GM12878 (cell line): ENCODE measurements around the gene PYGB. TPM values are rescaled to one million over a fixed set of nuclear protein-coding genes. Genes with fewer than 3 reads are reported as not detected.
A peak's percentile ranks its signal among the peaks of the same experiment; 100 is the strongest.

ENCODE experiments used
- ATF7 ChIP-seq: fragments of 450-650 bp; IDR thresholded peaks from 2 replicates; pipeline ENCODE4 v1.6.1; 2016; ENCODE audit warnings: low read depth, mild to moderate bottlenecking
- BMI1 ChIP-seq: fragments of 450-650 bp; IDR thresholded peaks from 2 replicates; pipeline ENCODE4 v1.6.1; 2016; ENCODE audit warnings: mild to moderate bottlenecking, moderate library complexity, borderline replicate concordance
- CEBPZ ChIP-seq: fragments of 150-350 bp; IDR thresholded peaks from 2 replicates; pipeline ENCODE4 v1.6.1; 2016; ENCODE audit warnings: low read depth, low read length
- CHD2 ChIP-seq: IDR thresholded peaks from 2 replicates; pipeline ENCODE4 v1.6.1; 2011; ENCODE audit warnings: low read depth, low read length, improper control_type of control experiment, borderline replicate concordance
- CHD4 ChIP-seq: fragments of 200-600 bp; sonication (generic); IDR thresholded peaks from 2 replicates; pipeline ENCODE4 v1.6.1; 2016; ENCODE audit warnings: mild to moderate bottlenecking
- CREM ChIP-seq: IDR thresholded peaks from 2 replicates; pipeline ENCODE4 v1.6.1; 2014; ENCODE audit warnings: antibody characterized with exemption, low read depth
- HCFC1 ChIP-seq: fragments of 150-350 bp; IDR thresholded peaks from 2 replicates; pipeline ENCODE4 v1.6.1; 2014; ENCODE audit warnings: low read length
- JUNB ChIP-seq: IDR thresholded peaks from 2 replicates; pipeline ENCODE4 v1.6.1; 2016; ENCODE audit warnings: antibody characterized with exemption, mild to moderate bottlenecking
- KAT2A ChIP-seq: conservative IDR thresholded peaks from 2 replicates; pipeline ENCODE4 v1.6.1; 2011; ENCODE audit warnings: low read depth, low read length; ENCODE audit not compliant: control insufficient read depth
- LARP7 ChIP-seq: fragments of 450-650 bp; IDR thresholded peaks from 2 replicates; pipeline ENCODE4 v1.6.1; 2017; ENCODE audit warnings: mild to moderate bottlenecking
- MLLT1 ChIP-seq: fragments of 450-650 bp; IDR thresholded peaks from 2 replicates; pipeline ENCODE4 v1.6.1; 2016; ENCODE audit warnings: mild to moderate bottlenecking
- NFIC ChIP-seq: IDR thresholded peaks from 2 replicates; pipeline ENCODE4 v1.6.1; 2012; ENCODE audit warnings: low read depth, mild to moderate bottlenecking, inconsistent platforms, low read length, moderate library complexity
- PAX8 ChIP-seq: fragments of 450-650 bp; IDR thresholded peaks from 2 replicates; pipeline ENCODE4 v1.6.1; 2017; ENCODE audit warnings: mild to moderate bottlenecking, moderate library complexity
- PKNOX1 ChIP-seq: fragments of 450-650 bp; IDR thresholded peaks from 2 replicates; pipeline ENCODE4 v1.6.1; 2016; ENCODE audit warnings: mild to moderate bottlenecking
- RAD51 ChIP-seq: fragments of 450-650 bp; IDR thresholded peaks from 2 replicates; pipeline ENCODE4 v1.6.1; 2016; ENCODE audit warnings: moderate library complexity, mild to moderate bottlenecking, inconsistent platforms
- RCOR1 ChIP-seq: conservative IDR thresholded peaks from 2 replicates; pipeline ENCODE4 v1.6.1; 2012; ENCODE audit warnings: low read depth, low read length, improper control_type of control experiment
- SIN3A ChIP-seq: IDR thresholded peaks from 2 replicates; pipeline ENCODE4 v1.6.1; 2012; ENCODE audit warnings: low read depth, low read length, improper control_type of control experiment
- SMC3 ChIP-seq: IDR thresholded peaks from 2 replicates; pipeline ENCODE4 v1.6.1; 2011; ENCODE audit warnings: low read length, improper control_type of control experiment, borderline replicate concordance
- SP1 ChIP-seq: IDR thresholded peaks from one replicate; pipeline ENCODE4 v1.6.1; 2011; ENCODE audit warnings: low read depth, low read length
- SREBF1 ChIP-seq: IDR thresholded peaks from 2 replicates; pipeline ENCODE4 v1.6.1; 2012; ENCODE audit warnings: mild to moderate bottlenecking, low read length
- SRF ChIP-seq, 2 experiments: IDR thresholded peaks; 2 replicates each; pipeline ENCODE4 v1.6.1; 2011; ENCODE audit warnings: low read depth in 2 of 2, low read length in 2 of 2, mild to moderate bottlenecking in 1 of 2, moderate library complexity in 1 of 2
- TCF7 ChIP-seq: IDR thresholded peaks from 2 replicates; pipeline ENCODE4 v1.6.1; 2014; ENCODE audit warnings: antibody characterized with exemption, borderline replicate concordance
- ZNF384 ChIP-seq: IDR thresholded peaks from 2 replicates; pipeline ENCODE4 v1.6.1; 2012; ENCODE audit warnings: low read depth, mild to moderate bottlenecking, low read length, improper control_type of control experiment, borderline replicate concordance
- polyA plus RNA-seq, 11 experiments: library from polyadenylated mRNA; depleted of rRNA in 4 of 11; unstranded in 6 of 11; stranded (reverse) in 5 of 11; fragments of >200 nt; fragmentation: Nextera tagmentation in 4 of 11; fragmentation: Illumina TruSeq in 1 of 11; extraction: Ambion mirVana in 4 of 11; extraction: Trizol in 1 of 11; gene quantifications; 1 replicate in 1 of 11; 2 replicates in 10 of 11; pipeline versions ENCODE4 v1.2.1 to v1.2.3, GENCODE V29; 2011 to 2016; ENCODE audit warnings: inconsistent platforms in 2 of 11, missing spikeins in 2 of 11, low read depth in 1 of 11
- total RNA-seq, 4 experiments: library from RNA; depleted of rRNA in 3 of 4; stranded (reverse); fragments of >200 nt in 3 of 4; fragmentation: Illumina TruSeq in 1 of 4; extraction: Trizol in 1 of 4; gene quantifications; 2 replicates each; pipeline versions ENCODE4 v1.2.1 to v1.2.3, GENCODE V29; 2013 to 2021
- TF ChIP-seq, protein P1 (sequence below): fragments of 450-650 bp; IDR thresholded peaks from 2 replicates; pipeline ENCODE4 v1.6.1; 2018; ENCODE audit warnings: mild to moderate bottlenecking, low read depth, moderate library complexity; ENCODE audit not compliant: partially characterized antibody

The PYGB gene
- total and polyA plus RNA-seq, 10 of the 15 experiments (the other 5 are each of a cell fraction or from before 2014, with no cell fraction given), result 0.34 to 33.5 (median 21.8) TPM

- TF ChIP-seq ZNF384 (peak; percentile 99), PAX8 (no peak), MLLT1 (0 out of 2 replicates have a peak, but pooled peaks have one; percentile 43), CHD2 (no peak), RCOR1 (0 out of 2 replicates have a peak, but pooled peaks have one; percentile 71), TCF7 (no peak), CREM (peak; percentile 64; the same call in 1 of the 2 replicates), LARP7 (peak; percentile 52; the same call in 1 of the 2 replicates), KAT2A (no peak), CEBPZ (no peak), SMC3 (no peak; the same call in 1 of the 2 replicates), ATF7 (peak; percentile 57), HCFC1 (peak; percentile 22; the same call in 1 of the 2 replicates), NFIC (peak; percentile 53), SRF (IDR thresholded peaks at IDR 0.05; ENCODE audit: low read depth in 2 of 2, low read length in 2 of 2) (no peak), SREBF1 (no peak), RAD51 (peak; percentile 85), JUNB (no peak), SP1 (no peak), SIN3A (no peak), CHD4 (no peak), PKNOX1 (peak; percentile 84), BMI1 (no peak)
- TF ChIP-seq, protein P1, sequence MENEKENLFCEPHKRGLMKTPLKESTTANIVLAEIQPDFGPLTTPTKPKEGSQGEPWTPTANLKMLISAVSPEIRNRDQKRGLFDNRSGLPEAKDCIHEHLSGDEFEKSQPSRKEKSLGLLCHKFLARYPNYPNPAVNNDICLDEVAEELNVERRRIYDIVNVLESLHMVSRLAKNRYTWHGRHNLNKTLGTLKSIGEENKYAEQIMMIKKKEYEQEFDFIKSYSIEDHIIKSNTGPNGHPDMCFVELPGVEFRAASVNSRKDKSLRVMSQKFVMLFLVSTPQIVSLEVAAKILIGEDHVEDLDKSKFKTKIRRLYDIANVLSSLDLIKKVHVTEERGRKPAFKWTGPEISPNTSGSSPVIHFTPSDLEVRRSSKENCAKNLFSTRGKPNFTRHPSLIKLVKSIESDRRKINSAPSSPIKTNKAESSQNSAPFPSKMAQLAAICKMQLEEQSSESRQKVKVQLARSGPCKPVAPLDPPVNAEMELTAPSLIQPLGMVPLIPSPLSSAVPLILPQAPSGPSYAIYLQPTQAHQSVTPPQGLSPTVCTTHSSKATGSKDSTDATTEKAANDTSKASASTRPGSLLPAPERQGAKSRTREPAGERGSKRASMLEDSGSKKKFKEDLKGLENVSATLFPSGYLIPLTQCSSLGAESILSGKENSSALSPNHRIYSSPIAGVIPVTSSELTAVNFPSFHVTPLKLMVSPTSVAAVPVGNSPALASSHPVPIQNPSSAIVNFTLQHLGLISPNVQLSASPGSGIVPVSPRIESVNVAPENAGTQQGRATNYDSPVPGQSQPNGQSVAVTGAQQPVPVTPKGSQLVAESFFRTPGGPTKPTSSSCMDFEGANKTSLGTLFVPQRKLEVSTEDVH, result no peak
Measured at GRCh38 chr20:25318471-25319240, 70.8 kb downstream of the PYGB start (continued).
